HTR-8/SVneo (cell line): ENCODE measurements around the gene RAB31.
"Not testable (repeated sequence)": the region's sequence is repeated elsewhere in the genome, so short reads cannot be mapped to it uniquely, and the experiment has no call there.

Experiments used
- DNase-seq: peaks from one replicate; pipeline ENCODE4 v3.0.0; 2011; ENCODE audit warnings: low spot score, mixed read lengths; ENCODE audit not compliant: insufficient read length
- FAIRE-seq: peaks from 2 replicates; lab custom pipeline; 2011; peaks lifted over from hg19 to GRCh38; lab: Jason Lieb, UNC

The RAB31 gene

GRCh38 chr18:9897787-9898291, 189.7 kb downstream of the RAB31 start:
- DNase-seq, FAIRE-seq: not testable (repeated sequence)

GRCh38 chr18:9898792-9899549, 190.9 kb downstream of the RAB31 start:
- peak; percentile 72 for DNase-seq
- no peak for FAIRE-seq

- not testable (repeated sequence) for DNase-seq, FAIRE-seq
Observed at GRCh38 chr18:9899550-9899930, 191.4 kb downstream of the RAB31 start.

GRCh38 chr18:9900699-9901098, 192.6 kb downstream of the RAB31 start:
- FAIRE-seq (no peak), DNase-seq (no peak)

DNA sequence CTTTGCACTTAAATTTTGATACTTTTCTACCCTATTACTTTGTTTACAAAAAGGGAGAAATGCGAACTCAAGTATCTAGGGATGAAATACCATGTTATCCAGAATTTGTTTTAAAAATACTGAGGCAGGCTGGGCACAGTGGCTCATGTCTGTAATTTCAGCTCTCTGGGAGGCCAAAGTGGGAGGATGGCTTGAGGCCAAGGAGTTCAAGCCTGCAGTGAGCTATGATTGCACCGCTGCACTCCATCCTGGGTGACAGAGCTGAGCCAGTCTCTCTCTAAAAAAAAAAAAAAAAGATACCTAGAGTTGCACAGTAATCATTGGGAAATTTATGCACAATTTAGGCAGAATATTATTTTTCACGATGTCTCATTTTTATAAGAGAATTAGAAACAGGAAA, 193.3 kb downstream of the RAB31 start:
- DNase-seq, result no peak
- FAIRE-seq, result no peak

- FAIRE-seq, DNase-seq: not testable (repeated sequence)
Observed at GRCh38 chr18:9902264-9902663, 194.2 kb downstream of the RAB31 start.

DNA sequence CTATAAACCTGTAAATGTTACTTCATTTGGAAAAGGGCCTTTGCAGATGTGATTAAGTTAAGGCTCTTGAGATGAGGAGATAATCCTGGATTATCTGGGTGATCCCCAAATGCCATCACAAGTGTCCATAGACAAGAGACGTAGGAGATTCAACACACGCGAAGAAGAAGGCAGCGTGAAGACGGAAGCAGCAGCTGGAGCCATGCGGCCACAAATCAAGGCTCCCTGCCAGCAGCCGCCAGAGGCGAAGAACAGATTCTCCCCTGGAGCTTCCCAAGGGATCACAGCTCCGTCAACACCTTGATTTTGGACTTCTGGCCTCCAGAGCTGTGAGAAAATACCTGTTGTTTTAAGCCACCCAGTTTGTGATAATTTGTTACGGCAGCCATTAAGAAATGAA, 194.7 kb downstream of the RAB31 start:
- no peak for FAIRE-seq

DNA sequence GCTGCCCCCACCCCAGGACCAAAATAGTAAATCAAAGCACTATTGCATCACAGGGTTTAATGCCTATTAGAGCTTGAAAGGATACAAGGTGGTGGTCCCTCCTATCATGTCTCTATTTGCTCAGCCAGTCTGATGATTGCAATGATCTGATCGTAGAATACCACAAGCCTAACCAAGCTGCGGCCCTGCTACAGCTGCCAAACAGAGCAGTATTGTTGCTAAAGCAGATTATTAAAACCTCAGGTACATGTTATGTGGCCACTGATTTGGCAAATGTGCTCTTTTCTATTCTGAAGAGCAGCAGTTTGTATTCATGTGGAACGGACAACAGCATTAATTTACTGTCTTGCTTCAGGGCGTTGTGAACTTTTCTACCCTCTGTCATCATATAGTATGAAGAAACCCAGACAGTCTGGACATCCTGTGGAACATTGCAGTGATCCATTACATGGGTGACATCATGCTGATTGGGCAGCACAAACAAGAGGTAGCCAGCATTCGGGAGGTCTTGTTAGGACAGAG, 197.4 kb downstream of the RAB31 start:
- FAIRE-seq, result no peak
- no peak for DNase-seq

More for the DNA sequence above, 194.7 kb downstream of the RAB31 start:
- no peak for DNase-seq

DNA sequence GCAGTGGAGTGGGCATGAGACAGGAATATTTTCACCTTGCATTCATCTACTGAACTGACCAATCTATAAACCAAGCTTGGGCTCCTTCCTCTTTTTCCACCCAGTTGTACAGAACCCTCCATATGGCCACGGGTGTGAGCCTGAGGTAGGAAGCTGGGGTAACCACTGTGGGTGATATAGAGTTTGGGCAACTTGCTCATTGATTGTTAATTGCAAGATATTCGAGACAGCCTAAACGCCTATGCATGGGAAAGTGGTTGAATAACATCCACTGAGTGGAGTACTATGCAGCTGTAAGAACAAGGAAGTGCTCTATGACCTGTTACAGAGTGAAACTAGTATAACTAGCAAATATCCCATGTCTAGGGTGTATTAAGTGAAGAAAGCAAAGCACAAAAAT, 198.4 kb downstream of the RAB31 start:
- no peak for DNase-seq
- FAIRE-seq, result no peak

DNA sequence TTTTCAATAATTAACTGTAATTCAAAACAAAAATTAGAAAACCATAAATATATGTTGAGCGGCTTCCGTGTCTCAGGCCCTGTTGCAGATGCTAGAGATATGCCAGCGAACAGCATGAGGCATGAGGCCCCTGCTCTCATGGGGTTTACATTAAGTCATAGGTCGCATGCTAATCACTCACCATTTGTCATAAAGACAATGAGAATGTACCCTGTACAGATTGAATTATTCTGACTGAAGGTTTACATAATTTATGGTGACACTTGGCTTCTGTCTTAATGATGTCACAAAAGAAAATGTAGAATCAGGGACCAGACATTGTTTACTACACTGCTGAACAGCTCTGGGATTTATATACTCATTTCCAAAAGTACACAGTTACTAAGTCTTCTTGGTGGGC, 199.8 kb downstream of the RAB31 start:
- no peak for DNase-seq

DNA sequence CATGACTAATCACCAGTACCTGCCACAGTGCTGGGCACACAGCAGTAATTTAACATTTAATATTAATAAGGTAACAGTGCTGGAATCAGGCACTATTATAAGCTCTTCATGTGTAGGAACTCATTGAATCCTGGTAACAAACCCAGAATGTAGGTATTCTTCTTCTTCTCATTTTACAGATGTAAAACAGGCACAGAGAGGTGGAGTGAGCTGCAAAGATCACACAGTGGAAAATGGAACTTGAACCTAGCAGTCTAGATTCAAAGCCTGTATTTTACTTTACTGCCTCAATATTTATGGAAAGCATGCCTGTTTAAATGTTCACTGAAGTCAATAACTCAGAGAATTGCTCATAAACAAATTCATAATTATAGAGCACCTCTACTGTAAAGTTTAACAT, 202.0 kb downstream of the RAB31 start:
- DNase-seq, result no peak
- FAIRE-seq, result no peak

More for the DNA sequence above, 199.8 kb downstream of the RAB31 start:
- no peak for FAIRE-seq

DNA sequence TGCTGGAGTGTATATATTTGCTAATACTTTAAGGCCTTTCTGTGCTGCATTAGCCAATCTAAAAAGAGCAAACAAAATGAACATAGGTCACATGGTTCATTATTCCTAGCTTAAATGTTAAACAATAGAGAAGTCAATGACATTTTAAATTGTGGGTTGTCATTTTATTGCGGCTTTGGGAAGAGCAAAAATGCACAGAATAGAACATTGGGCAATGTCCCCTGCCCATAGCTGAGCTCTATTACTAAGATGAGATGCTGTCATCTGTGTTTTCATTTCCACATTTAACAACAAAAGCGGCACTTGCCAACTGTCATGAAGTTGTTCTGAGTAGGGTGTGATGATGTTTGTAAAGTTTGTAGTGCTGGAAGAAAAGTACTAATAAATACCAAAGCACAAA, 202.6 kb downstream of the RAB31 start:
- DNase-seq (no peak), FAIRE-seq (no peak)

DNA sequence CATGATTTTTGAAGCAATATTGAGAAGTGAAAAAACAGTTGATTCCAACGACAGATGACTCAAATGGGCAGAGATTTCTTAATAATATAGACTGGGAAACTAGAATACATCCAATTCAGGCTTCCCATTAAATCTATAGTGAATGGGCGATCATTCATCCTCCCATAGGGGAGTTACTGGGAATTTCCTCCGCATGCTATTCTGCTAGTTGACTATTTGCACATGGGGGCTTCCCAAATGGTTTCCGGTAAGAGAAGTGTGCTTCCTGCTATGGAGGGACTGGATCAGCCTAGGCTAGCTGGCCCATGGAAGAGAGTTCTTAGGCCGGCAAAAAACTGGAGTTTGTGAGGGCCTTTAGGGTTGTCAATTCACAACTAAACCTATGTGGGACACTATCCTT, 203.1 kb downstream of the RAB31 start:
- FAIRE-seq, result no peak

More for the DNA sequence above, 203.1 kb downstream of the RAB31 start:
- DNase-seq, result no peak
